Right ventricle myocardium inferior (tissue), 1 donor: ENCODE results near the gene FAM3B. TPM values are rescaled to one million over a fixed set of nuclear protein-coding genes. Genes with fewer than 3 reads are reported as not detected.

ENCODE experiments used
- ATAC-seq: fragments of 200-7000 bp; cut with Tn5 transposase; one replicate; pipeline ENCODE4 v1.9.1; 2020; ENCODE audit warnings: mild to moderate bottlenecking, moderate library complexity
- DNase-seq: peaks from one replicate; pipeline ENCODE4 v3.0.0; 2021; ENCODE audit errors: missing footprints
- intact Hi-C: fragments of 100-400 bp; cut with DNase I; formaldehyde crosslinking; loops from one replicate; pipeline ENCODE4 v1.11.0; 2022
- total RNA-seq: library from RNA; stranded (reverse); fragmentation: NEBNext Ultra II Directional; extraction: Animal tissue kit (Norgen Biotek cat#: 25700); gene quantifications from one replicate; pipeline ENCODE4 v1.2.1, GENCODE V29; 2021
- donor health status: DM: no; HTN: yes; CAD: no; lungs with severe emphysema.

Gene FAM3B
- total RNA-seq, 1 donor from 2014 or later: not detected

DNA sequence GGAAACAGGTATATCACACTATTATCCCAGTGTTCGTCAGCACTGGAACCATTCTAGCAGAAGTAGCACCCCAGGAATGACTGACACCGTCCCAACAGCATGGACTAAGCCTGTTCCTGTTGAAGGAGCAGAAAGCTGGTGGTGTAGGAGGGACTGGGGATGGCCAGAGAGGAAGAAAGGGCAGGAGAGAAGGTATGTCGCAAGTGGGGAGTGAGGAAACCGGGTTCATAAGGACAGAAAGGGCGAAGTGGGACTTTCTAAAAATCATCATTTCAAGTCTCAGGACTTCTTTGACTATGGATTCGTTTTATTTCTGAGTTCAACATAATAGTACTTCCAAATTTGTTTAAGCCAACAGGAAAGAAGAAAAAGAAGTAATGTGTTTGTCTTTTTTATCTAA lies 89.7 kb downstream of the FAM3B start:
- ATAC-seq (no peak), DNase-seq (no peak)
- intact Hi-C loops: no loop called here

Other genes starting within 250 kb of the FAM3B start
- 14.5 TPM for gene BACE2, start 148.6 kb upstream of the FAM3B start, total RNA-seq
- gene MX2, start 45.2 kb downstream of the FAM3B start, total RNA-seq: 4.8 TPM
- 11.0 TPM for gene MX1, start 109.4 kb downstream of the FAM3B start, total RNA-seq
- gene TMPRSS2, start 191.4 kb downstream of the FAM3B start, total RNA-seq: not detected